ENCODE data around the gene KDM4C.
"Not testable (repeated sequence)": the region's sequence is repeated elsewhere in the genome, so short reads cannot be mapped to it uniquely, and the experiment has no call there.

KDM4C gene

GRCh38 chr9:6987381-6987780, 229.6 kb downstream of the KDM4C start:
- DNase-seq: no peak

- no peak for DNase-seq
Observed at GRCh38 chr9:6991418-6991817, 233.6 kb downstream of the KDM4C start.

GRCh38 chr9:6996061-6996854, 238.5 kb downstream of the KDM4C start:
- DNase-seq: no peak

GRCh38 chr9:6997330-6997729, 239.6 kb downstream of the KDM4C start:
- DNase-seq: no peak

GRCh38 chr9:6999794-7000193, 242.0 kb downstream of the KDM4C start:
- no peak for DNase-seq

GRCh38 chr9:7001571-7001970, 243.8 kb downstream of the KDM4C start:
- no peak for DNase-seq

- DNase-seq: no peak
Observed at GRCh38 chr9:7003861-7004260, 246.1 kb downstream of the KDM4C start.

GRCh38 chr9:7006417-7006816, 248.6 kb downstream of the KDM4C start:
- no peak for DNase-seq

- no peak for DNase-seq
Observed at GRCh38 chr9:7008411-7008810, 250.6 kb downstream of the KDM4C start.

- DNase-seq: no peak
Observed at GRCh38 chr9:7009065-7009464, 251.3 kb downstream of the KDM4C start.

- DNase-seq: no peak
Observed at GRCh38 chr9:7011395-7012067, 253.8 kb downstream of the KDM4C start.

- no peak for DNase-seq
Observed at GRCh38 chr9:7027996-7028395, 270.2 kb downstream of the KDM4C start.

- DNase-seq: no peak
Observed at GRCh38 chr9:7028591-7028990, 270.8 kb downstream of the KDM4C start.

- DNase-seq: not testable (repeated sequence)
Observed at GRCh38 chr9:7030943-7031342, 273.2 kb downstream of the KDM4C start.

GRCh38 chr9:7033076-7034045, 275.6 kb downstream of the KDM4C start:
- no peak for DNase-seq

GRCh38 chr9:7037176-7037575, 279.4 kb downstream of the KDM4C start:
- DNase-seq: no peak

GRCh38 chr9:7042124-7042523, 284.4 kb downstream of the KDM4C start:
- no peak for DNase-seq

- no peak for DNase-seq
Observed at GRCh38 chr9:7045361-7045760, 287.6 kb downstream of the KDM4C start.

GRCh38 chr9:7051711-7052110, 293.9 kb downstream of the KDM4C start:
- DNase-seq: no peak

- DNase-seq: peak; percentile 34
Observed at GRCh38 chr9:7053903-7054302, 296.1 kb downstream of the KDM4C start.

- peak; percentile 79 for DNase-seq
Observed at GRCh38 chr9:7055171-7055903, 297.6 kb downstream of the KDM4C start.

GRCh38 chr9:7056254-7056653, 298.5 kb downstream of the KDM4C start:
- DNase-seq: peak; percentile 59

- peak; percentile 19 for DNase-seq
Observed at GRCh38 chr9:7058473-7058872, 300.7 kb downstream of the KDM4C start.

Measured in NCI-H1092 treated with DMSO at 0.1 percent for 48 hours (cell line).